GM19023 (cell line): Measurements from ENCODE around the gene POM121L2.
"Not testable (repeated sequence)": the region's sequence is repeated elsewhere in the genome, so short reads cannot be mapped to it uniquely, and the experiment has no call there.

Experiments
- ATAC-seq: cut with Tn5 transposase; IDR thresholded peaks from one replicate; pipeline ENCODE4 v1.9.1; 2021; ENCODE audit warnings: mild to moderate bottlenecking, moderate library complexity; ENCODE audit not compliant: unreplicated experiment

The POM121L2 gene

DNA sequence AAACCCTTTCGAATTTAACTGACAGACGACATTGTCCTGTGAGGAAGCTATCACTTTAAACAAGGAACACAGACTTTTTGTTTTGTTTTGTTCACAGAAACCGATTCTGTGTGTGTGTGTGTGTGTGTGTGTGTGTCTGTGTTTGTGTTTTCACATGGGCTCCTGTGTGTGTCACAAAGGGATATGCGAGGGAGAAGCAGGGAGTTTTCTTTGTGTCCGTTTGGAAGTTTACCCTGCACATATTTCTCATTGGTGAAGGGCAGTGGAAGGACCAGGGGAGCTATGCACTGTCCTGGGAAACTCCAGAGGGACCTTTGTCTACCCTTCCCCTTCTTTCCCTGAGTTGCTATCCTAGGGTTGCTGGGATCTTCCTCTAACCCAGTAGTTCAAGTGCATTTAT is 17.7 kb downstream of the POM121L2 start:
- ATAC-seq, result no peak

DNA sequence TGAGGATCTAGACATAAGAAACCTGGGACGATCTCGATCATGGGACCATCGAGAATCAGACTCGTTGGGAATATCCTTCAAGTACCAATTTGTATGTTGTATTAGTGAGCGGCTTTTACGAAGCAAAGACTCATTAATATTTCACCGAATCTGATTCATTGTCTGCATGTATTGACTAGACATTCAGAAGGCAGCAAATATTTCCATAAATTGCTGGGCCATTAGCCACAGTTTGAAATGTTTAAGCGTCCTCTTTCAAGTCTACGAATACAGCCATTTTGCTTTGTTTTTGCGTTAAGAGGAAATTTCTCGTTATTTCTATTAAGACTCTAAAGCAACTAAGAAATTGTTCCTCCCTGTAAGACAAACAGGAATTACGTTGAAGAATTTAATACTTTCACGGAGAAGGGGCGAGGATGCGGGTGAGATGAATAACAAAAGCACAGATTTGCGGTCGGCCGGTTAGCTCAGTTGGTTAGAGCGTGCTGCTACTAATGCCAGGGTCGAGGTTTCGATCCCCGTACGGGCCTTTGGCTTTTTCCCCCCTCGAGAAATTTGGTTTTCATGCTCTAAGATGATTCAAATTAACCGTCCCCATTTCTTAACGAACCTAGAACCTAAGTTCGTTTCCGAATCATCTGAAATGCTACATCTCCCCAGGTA is 18.5 kb downstream of the POM121L2 start:
- no peak for ATAC-seq

DNA sequence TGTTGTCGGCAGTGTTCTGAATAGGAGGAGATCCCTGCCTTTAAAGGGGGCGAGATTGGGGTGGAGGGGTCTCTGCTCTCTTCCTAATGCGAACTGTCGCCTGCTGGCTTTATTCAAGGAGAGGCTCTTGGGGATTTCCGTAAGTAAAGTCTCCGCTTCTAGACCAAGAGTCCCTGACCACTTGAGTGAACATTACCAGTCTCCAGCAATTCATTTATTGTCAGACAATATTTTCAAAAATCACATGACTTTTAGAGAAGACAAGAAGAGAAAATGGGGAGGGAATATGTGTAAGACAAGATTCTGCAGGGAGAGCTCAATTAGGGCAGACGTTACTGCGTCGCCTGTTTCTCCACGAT is 21.2 kb downstream of the POM121L2 start:
- no peak for ATAC-seq

DNA sequence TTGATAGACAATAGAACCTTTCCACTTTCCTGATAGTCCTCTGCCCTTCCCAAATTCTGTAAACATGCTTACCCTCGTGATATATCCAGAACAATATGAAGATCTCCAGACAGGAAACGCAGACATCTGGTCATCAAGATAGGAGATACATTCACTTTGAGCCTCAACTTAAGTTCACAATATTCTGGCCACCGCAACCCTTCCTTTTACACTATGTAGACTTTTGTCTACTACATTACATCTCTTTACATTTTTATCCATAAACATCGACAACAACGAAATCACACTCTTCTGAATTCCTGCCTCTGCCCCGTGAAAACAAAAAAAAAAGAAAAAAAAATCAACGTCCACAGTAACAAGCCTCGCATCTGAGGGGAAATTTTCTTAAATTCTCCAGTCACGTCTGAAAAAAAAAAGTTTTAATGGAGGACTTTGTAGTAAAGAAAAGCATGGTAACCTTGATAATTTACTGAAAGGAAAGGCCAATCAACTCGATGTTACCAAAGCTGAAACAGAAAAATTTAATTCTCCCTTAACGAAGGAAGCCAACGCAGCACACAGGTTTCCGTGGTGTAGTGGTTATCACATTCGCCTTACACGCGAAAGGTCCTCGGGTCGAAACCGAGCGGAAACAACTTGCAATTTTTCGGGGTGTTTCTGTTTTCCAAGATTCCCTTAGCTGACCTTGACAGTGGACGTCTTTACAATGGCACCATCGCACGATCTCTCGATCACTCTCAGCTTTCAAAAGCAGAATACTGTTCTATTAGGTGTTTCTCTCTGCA is 21.8 kb downstream of the POM121L2 start:
- ATAC-seq, result no peak

DNA sequence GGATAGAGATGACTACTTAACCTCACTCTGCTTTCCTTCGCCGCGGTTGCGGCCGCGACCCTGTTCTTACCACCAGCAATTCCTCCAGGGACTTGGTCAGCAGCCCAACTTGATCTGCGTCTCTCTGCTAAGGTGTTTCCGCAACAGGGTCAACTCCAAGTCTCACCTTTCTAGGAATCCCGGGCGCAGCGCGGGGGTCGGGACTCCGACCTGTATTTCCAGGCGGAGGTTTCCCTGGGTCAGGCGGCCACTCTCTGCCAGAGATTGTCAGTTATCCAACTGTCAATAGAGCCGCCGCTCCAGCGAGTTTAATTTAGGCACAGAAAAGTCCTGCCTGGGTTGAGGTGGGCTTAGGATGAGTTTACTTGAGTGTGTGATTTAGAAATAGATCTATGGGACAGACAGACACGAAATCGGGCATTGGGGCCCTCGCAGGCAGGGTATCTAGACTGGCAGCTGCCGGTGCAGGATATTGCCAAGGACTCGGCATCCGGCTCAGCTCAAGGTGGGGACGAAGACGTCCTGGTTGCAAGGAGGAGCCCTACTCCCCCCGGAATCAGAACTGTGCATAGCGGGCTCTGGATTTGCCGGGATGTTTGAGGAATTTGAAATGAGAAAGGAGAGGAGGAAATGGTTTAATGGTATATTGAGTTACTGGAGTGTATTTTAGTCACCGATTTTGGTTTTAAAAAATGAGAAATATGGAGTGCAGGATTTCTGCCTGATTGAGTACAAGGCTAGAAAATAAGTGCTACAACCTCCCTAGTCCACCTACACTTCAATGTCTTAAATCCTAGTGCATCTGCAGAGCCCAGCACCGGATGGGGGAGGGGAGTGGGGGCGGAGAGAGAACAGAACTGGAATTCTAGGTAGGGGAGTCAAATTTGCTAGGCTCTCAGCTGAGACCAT is 23.7 kb downstream of the POM121L2 start:
- no peak for ATAC-seq

DNA sequence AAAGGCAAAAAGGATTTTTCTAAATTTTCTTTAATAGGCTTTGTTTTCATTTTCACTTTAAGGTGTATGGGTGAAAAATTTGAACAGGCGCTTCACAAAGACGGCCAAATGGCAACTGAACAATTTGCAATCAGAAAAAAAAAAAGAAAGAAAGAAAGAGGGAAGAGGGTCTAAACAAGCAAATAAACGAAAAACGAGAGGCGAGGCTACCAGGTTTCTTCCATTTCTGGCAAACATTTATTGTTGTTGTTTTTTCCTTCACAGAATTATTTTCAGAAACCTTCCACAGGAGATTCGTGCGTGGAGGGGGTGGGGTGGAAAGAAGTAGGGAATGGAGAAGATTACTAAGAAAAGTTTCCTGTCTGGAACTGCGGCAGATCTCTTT is 24.3 kb downstream of the POM121L2 start:
- ATAC-seq, result no peak

DNA sequence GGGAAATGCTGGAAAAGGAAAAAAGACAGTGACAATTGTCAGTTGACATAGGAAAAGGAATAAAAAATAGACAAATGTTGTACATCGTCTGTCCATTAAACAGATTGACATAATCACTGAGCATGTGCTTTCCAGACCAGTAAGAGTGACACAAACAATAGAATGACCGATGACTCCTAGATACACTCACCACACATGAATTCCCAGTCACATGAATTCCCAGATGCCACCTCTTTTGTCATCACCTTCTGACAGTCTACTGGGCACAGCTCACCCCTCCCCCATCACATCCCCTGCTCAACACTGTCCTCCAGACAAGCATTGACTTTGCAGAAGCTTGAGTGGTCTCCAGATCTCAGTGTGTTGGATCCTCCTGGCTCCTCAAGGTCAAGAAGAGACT is 25.9 kb downstream of the POM121L2 start:
- ATAC-seq, result no peak

DNA sequence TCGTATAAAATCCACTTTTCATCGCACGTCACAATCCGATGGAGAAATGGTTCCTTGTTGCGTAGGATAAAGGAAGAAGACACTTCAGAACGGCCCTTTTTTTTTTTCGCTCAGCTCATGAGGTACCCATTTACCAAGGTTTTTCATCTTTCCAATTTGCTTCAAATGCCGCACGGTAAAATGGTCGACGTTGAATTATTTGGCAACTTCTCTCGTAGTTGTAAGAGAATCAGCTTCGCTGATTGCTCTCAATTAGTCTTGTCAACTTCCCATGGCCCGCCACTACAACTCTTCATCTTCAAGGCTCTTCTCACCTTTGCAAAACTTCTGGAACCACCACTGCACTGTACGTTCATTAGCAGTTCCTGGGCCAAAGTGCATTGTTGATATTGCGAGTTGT is 28.8 kb downstream of the POM121L2 start:
- no peak for ATAC-seq

DNA sequence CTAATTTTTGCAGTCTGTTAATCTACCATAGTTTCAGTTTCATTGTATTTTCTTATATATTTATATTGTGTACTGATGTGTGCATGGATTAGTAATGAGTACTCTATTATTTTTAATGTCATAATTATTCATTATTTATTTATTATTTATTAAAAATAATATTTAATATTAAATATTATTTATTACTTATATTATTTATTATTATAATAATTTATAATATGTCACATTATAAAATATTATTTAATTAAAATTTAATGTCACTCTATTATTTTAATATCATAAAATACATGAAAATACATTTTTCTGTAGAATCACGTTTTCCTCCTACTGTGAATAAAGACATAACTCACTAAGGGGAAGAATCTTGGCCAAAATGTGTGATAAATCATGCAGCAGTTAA is 30.5 kb downstream of the POM121L2 start:
- ATAC-seq, result no peak

DNA sequence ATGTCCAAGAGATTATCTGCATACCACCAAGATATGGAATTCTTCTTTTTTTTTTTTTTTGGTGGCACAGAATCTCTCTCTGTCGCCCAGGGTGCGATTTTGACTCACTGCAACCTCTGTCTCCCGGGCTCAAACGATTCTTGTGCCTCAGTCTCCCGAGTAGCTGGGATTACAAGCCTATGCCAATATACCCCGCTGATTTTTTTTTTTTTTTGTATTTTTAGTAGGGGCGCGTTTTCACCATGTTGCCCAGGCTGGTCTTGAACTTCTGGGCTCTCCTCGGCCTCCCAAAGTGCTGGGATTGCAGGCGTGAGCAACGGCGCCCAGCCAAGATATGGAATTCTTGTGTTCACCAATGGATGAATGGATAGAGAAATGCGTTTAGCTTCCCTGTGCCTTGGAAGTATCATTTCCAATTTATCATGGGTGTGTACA is 31.0 kb downstream of the POM121L2 start:
- no peak for ATAC-seq

DNA sequence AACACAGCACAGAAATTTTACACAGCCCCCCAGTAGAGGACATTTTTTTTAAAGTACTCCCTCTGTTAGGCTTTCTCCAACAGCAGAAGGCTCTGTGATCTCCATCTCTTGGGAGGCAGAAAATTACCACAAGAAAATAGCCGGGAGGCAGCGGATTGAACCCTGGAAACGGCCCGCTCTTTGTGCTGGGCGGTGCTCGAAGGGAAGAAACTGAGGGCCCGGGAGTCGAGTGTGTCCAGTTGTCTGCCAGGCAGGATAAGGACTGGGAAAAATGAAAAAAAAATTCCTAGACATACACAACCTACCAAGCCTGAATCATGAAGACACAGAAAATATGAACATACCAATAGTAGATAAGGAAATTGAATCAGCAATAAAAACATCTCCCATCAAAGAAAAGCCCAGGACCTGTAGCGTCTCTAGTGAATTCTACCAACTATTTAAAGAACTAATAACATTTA is 31.5 kb downstream of the POM121L2 start:
- no peak for ATAC-seq

DNA sequence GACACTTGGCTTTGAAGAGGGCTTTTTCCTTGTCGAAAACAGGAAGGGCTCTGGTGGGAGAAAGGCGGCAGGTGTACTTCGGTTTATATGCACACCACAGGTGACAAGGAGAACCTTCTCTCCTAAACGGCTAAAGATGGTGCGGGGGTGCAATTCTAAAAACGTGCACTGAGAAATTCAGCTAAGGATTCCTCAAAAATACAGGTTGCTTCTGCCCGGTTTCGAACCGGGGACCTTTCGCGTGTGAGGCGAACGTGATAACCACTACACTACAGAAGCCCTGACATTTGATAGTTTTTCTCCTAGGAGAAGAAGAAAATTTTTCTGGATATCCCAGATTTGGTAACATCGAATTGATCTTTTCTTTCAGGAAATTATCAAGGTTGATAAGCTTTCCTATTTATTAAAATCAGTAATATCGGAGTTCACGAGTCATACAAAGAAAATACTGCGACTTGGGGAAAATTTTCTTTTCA is 32.0 kb downstream of the POM121L2 start:
- no peak for ATAC-seq

DNA sequence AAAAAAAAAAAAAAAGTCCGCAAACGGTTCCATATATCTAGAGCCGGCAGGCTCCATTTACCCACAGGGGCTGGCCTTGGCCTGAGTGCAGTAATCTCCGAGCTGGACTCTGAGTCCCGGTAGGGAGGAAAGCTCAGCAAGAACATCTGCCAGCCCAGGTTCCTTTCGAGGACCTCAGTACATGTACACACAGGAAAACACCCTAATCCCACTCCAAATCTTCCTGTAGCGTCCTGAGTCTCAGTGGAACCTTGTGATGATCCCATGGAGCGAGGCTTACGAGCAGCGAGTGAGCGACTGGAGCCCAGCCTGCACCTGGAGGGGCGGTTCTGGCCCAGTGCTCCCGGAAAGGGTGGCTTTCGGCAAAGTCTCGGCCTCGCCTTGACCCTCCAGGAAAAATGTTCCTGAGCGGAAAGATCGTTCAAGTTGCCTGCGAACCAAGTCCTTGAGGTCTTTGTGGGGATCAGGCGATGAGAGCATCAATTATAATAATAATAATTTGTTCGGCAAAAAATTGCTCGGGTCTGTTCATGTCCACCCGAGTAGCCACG is 32.5 kb downstream of the POM121L2 start:
- ATAC-seq, result no peak

DNA sequence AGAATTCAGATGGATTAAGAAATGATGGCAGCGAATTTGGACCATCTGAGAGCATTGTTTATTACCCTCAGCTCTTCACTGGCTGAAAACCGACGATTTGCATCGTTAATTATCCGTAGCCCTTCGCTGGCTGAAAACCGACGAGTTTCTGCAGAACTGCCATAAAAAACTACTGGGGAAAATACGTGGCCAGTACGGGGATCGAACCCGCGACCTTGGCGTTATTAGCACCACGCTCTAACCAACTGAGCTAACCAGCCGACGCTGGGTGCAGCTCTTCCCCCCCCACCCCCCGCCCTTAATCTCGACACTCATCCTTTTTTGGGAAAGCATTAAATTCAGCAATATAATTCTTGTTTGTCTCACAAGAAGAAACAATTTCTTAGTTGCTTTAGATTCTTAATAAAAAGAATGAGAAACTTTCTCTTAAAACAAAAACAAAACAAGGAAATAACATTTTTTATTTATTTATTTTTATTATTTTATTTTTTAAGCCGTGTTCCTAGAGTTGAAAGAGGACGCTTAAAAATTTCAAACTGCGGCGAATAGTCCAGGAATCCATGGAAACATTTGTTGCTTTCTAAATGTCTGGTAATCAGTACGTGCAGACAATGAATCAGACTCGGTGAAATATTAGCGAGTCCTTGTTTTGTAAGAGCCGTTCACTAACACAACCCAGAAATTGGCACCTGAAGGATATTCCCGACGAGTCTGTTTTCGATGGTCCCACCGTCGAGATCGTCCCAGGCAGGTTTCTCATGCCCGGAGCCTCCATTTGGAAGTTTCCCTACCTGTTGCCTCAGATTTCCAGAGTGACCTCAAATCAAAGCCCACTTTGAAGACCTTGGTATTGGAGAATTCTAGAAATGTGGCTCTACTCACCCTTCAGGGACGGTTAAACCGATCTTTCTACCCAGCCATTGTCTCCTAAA is 36.8 kb downstream of the POM121L2 start:
- ATAC-seq, result no peak

DNA sequence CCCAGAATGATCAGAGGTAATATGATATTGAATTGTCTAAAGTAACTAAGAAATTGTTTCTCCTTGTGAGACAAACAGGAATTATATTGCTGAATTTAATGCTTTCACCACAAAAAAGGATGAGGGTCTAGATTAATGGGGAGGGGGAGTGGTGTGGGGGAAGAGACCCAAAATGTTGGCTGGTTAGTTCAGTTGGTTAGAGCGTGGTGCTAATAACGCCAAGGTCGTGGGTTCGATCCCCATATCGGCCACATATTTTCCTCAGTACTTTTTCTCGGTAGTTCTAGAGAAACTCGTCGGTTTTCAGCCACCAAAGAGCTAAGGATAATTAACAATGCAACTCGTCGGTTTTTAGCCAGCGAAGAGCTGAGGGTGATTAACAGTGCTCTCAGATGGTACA is 38.3 kb downstream of the POM121L2 start:
- no peak for ATAC-seq

DNA sequence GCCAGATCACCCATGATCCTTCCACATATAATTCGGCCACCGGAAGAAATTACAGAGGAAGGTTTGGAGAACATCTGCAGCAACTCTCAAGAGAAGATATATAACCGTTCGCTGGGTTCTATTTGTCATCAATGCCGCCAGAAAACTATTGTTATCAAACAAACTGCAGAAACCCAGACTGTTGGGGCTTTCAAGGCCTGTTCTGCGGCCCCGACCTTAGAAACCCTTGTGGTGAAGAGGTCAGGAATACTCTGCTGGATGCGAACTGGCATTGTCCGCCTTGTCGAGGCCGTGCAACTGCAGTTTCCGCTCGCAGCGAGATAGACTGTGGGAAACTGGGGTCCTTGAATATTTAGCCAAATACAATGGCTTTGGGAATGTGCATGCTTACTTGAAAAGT is 43.3 kb downstream of the POM121L2 start:
- ATAC-seq, result no peak

DNA sequence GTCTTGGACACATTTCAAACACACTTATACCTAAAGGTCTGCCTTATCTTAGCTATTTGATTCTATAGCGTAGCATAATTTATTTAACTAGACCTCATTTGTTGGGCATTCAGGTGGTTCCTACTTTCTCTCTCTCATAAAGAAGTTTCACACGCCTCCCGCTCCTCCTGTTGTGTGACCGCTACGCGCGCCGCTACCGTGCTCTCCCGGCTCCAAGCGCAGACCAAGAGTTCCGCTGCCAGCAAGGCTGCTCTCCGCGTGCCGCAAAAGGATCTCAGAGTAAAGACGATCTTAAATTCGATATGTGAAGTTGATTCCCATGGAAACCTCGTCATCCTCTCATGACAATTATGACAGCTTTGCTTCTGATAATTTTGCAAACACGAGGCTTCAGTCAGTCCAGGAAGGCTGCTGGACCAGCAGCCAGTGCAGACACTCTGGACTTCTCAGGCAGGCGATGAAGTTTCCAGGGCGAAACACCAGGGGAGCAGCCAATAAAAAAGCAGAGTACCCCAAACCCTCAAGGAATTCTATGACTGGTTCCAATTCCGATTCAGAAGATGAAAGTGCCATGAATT is 44.1 kb downstream of the POM121L2 start:
- ATAC-seq, result no peak

DNA sequence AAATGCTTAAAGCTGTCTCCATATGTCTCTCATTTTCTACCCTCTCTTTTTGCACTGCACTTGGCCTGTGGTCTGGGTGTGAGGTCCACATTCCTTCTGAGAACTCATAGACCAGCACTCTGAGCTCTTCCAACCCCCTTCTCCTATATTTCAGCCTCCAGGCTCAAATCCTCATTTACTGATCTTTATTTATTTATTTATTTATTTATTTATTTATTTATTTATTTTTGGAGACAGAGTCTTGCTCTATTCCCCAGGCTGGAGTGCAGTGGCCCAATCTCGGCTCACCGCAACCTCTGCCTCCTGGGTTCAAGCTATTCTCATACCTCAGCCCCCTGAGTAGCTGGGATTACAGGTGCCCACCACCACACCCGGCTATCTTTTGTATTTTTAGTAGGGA is 45.1 kb downstream of the POM121L2 start:
- ATAC-seq, result not testable (repeated sequence)

DNA sequence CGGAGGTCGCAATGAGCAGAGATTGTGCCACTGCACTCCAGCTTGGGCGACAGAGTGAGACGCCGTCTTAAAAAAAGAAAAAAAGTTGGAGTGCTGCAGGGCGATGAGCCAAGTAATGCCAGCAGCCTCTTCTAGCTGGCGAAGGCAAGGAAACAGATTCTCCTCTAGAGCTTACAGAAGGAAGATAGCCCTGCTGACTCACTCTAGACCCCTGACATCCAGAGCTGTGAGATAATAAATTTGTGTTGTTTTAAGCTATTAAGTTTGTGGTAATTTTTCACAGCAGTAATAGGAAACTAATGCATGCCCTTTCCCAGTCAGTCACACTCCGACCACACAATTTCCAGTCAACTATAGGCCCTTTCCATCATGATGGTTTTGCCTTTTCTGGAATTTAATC is 48.2 kb downstream of the POM121L2 start:
- no peak for ATAC-seq
